Heart left ventricle (tissue), 16 donors: ENCODE results near the gene SCN2B. TPM values are rescaled to one million over a fixed set of nuclear protein-coding genes. Genes with fewer than 3 reads are reported as not detected.

ENCODE experiments used
- ATAC-seq, 4 donors: fragments of 200-7000 bp; cut with Tn5 transposase; one replicate each; pipeline ENCODE4 v1.9.1; 2020 to 2022; ENCODE audit warnings: moderate library complexity in 4 of 4, mild to moderate bottlenecking in 3 of 4, moderate number of reproducible peaks in 1 of 4
- DNase-seq, 5 donors: peaks; one replicate each; pipeline ENCODE4 v3.0.0-alpha.2; 2020
- H3K27ac ChIP-seq, 12 donors: fragments of 200-600 bp; sonication (generic) in 4 of 12; one replicate each; pipeline versions ENCODE4 v1.5.0 to v1.8.0; 2016 to 2022; ENCODE audit warnings: mild to moderate bottlenecking in 2 of 12
- H3K27me3 ChIP-seq, 9 donors: fragments of 200-600 bp; sonication (generic) in 2 of 9; one replicate each; pipeline versions ENCODE4 v1.5.1 to v1.8.0; 2016 to 2022; ENCODE audit warnings: mild to moderate bottlenecking in 3 of 9
- H3K36me3 ChIP-seq, 9 donors: fragments of 200-600 bp; sonication (generic) in 2 of 9; one replicate each; pipeline versions ENCODE4 v1.5.0 to v1.8.0; 2018 to 2022; ENCODE audit warnings: mild to moderate bottlenecking in 2 of 9
- H3K4me1 ChIP-seq, 12 donors: fragments of 200-600 bp; sonication (generic) in 4 of 12; one replicate each; pipeline versions ENCODE4 v1.5.0 to v1.8.0; 2016 to 2022; ENCODE audit warnings: mild to moderate bottlenecking in 3 of 12
- H3K4me3 ChIP-seq, 12 donors: fragments of 200-600 bp; sonication (generic) in 4 of 12; one replicate each; pipeline versions ENCODE4 v1.5.0 to v1.8.0; 2017 to 2022; ENCODE audit warnings: mild to moderate bottlenecking in 9 of 12, moderate library complexity in 4 of 12
- H3K9me3 ChIP-seq, 12 donors: fragments of 200-600 bp; sonication (generic) in 4 of 12; one replicate each; pipeline versions ENCODE4 v1.5.0 to v1.8.0; 2016 to 2022; ENCODE audit warnings: mild to moderate bottlenecking in 1 of 12
- POLR2A ChIP-seq, 2 donors: fragments of 450-650 bp; IDR thresholded peaks; one replicate each; pipeline ENCODE4 v1.6.1; 2017; ENCODE audit warnings: antibody characterized with exemption in 2 of 2, mild to moderate bottlenecking in 2 of 2, moderate library complexity in 2 of 2
- WGBS, 4 donors: extraction: QIAGEN DNeasy Blood & Tissue Kit in 2 of 4; methylation state at CpG; one replicate each; pipeline versions ENCODE4 v1.1.5 to v1.1.7; 2013 to 2018; 5-methylcytosine and 5-hydroxymethylcytosine counted together
- intact Hi-C, 10 donors: fragments of 100-400 bp; cut with DNase I; formaldehyde crosslinking; loops; one replicate each; pipeline versions ENCODE4 v1.11.1 to v1.14.2; 2022
- polyA plus RNA-seq, 2 donors: library from polyadenylated mRNA; stranded (reverse); fragments of 200-250 nt; gene quantifications; one replicate each; pipeline ENCODE4 v1.2.3, GENCODE V29; 2013
- total RNA-seq, 9 donors: library from RNA; depleted of rRNA in 2 of 9; stranded (reverse); fragments of >200 nt in 2 of 9; fragmentation: NEBNext Ultra II Directional in 3 of 9; extraction: Animal tissue kit (Norgen Biotek cat#: 25700) in 3 of 9; gene quantifications; one replicate each; pipeline versions ENCODE4 v1.1.0 to v1.2.4, GENCODE V29; 2016 to 2023
- TF ChIP-seq, protein P1 (sequence below), 12 donors: fragments of 200-600 bp; sonication (generic) in 4 of 12; IDR thresholded peaks; one replicate each; pipeline versions ENCODE4 v1.5.0 to v1.8.0; 2018 to 2022; ENCODE audit warnings: antibody characterized with exemption in 12 of 12, mild to moderate bottlenecking in 5 of 12
- donor health status: ischemic (EF 13 %, LVEDD 7.1; RV severe dilation, severe dysfunction).
- donor health status: healthy with polysubstance abuse.
- donor health status: DM: no; HTN: yes; CAD: no.
- donor health status: DM: no; HTN: no; CAD: no.
- donor health status: ischemic (EF 25% LVEDD 6.9; RV normal size, moderate dysfunction).
- donor health status: ischemic (EF 25% LVEDD 5.7; RV mildly dilated, moderate dysfunction).
- donor health status: healthy.
- donor health status: DM: yes; HTN: yes; CAD: no.
- donor health status: ischemic (EF 35%, LVEDD 5.7; RV mildly dilated, moderate dysfunction).
- donor health status: nonischemic (EF 11% LVEDD 7.7; RV severe dilation, severe dysfunction).
- donor health status: DM: yes; HTN: yes; CAD: no.
- donor health status: PGD.
- donor health status: ischemic (EF 29% LVEDD 5.4; RV normal size, mild dysfunction).
- donor health status: nonischemic (EF 23%, LVEDD 6.1; RV moderate dilation, normal function).

SCN2B gene
- total and polyA plus RNA-seq, 11 donors = 3.6 to 32.5 (median 11.8) TPM

DNA sequence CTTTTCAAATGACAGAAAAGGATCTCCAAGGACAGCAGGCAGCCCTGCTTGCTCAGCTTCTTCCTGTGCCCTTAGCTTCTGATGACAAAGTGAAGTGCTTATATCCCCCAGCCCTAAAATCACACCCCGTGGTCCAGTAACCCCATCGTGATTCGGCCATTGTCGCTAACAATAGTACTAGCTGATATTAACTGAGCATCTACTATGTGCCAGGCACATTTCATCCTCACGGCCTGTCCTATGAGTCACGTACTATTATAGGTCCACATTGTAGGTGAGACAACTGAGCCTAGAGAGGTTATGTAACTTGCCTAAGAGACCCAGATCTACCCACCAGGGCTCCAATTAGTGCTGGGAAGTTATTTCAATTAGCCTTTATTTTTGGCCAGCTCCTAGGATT, 29.9 kb downstream of the SCN2B start:
- peak overlapping the region in 3 of 12 donors; percentile 58 to 92 (median 71) for H3K4me3 ChIP-seq
- no peaks in the 10 kb centered on the region for H3K36me3 ChIP-seq
- intact Hi-C loops = loop anchor here in 8 of 10 donors (5.0 to 10.0 kb wide), 7 partner anchors 82 to 341 kb away; partner anchors contain the start of gene UBE4A (in 5 of the 8)
- ATAC-seq (no peak), DNase-seq (no peak)
- 82 to 93% (median 89%) methylated on average over 6 of the region's 6 CpGs for WGBS, 4 donors
- peaks cover 0 to 60% (median 21%) of the 10 kb centered on the region in 12 donors for H3K4me1 ChIP-seq
- no peak for TF ChIP-seq POLR2A (IDR thresholded peaks at IDR 0.05)
- no peaks in the 10 kb centered on the region for H3K27me3 ChIP-seq
- H3K27ac ChIP-seq = peak overlapping the region in 10 of 12 donors; percentile 33 to 80 (median 74)
- no peaks in the 10 kb centered on the region for H3K9me3 ChIP-seq

- peak; percentile 81 to 90 (median 86) for ATAC-seq
- peak overlapping the region in 10 of 12 donors; percentile 41 to 80 (median 74) for H3K27ac ChIP-seq
- H3K36me3 ChIP-seq = no peaks in the 10 kb centered on the region
- H3K4me1 ChIP-seq = peaks cover 0 to 60% (median 21%) of the 10 kb centered on the region in 12 donors
- H3K27me3 ChIP-seq = peaks cover 0 to under 1% (median 0%) of the 10 kb centered on the region in 9 donors
- intact Hi-C loops = loop anchor here (1.0 to 10.0 kb wide), 13 partner anchors 25 to 343 kb away; partner anchors contain the start of gene UBE4A (in 5 of the 10)
- H3K9me3 ChIP-seq = no peaks in the 10 kb centered on the region
- H3K4me3 ChIP-seq = peak overlapping the region; percentile 22 to 92 (median 60)
- TF ChIP-seq, protein P1, sequence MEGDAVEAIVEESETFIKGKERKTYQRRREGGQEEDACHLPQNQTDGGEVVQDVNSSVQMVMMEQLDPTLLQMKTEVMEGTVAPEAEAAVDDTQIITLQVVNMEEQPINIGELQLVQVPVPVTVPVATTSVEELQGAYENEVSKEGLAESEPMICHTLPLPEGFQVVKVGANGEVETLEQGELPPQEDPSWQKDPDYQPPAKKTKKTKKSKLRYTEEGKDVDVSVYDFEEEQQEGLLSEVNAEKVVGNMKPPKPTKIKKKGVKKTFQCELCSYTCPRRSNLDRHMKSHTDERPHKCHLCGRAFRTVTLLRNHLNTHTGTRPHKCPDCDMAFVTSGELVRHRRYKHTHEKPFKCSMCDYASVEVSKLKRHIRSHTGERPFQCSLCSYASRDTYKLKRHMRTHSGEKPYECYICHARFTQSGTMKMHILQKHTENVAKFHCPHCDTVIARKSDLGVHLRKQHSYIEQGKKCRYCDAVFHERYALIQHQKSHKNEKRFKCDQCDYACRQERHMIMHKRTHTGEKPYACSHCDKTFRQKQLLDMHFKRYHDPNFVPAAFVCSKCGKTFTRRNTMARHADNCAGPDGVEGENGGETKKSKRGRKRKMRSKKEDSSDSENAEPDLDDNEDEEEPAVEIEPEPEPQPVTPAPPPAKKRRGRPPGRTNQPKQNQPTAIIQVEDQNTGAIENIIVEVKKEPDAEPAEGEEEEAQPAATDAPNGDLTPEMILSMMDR (IDR thresholded peaks at IDR 0.05) = peak; percentile 85 to 97 (median 94)
- peak in 1 of 2 donors; percentile 28 for TF ChIP-seq POLR2A (IDR thresholded peaks at IDR 0.05)
- DNase-seq = peak; percentile 83 to 93 (median 87)
- WGBS, 4 donors = 2 to 8% (median 4%) methylated on average over 44 to 78 of the region's 78 CpGs
These were observed 30.9 kb downstream of the SCN2B start for GRCh38 chr11:118145285-118146227.

GRCh38 chr11:118144301-118145268, 31.9 kb downstream of the SCN2B start:
- Histone ChIP-seq H3K9me3 (no peaks in the 10 kb centered on the region), H3K36me3 (no peaks in the 10 kb centered on the region), H3K4me1 (peaks cover 0 to 60% (median 20%) of the 10 kb centered on the region in 12 donors), H3K27me3 (peaks cover 0 to 3% (median 0%) of the 10 kb centered on the region in 9 donors), H3K27ac (peak overlapping the region in 10 of 12 donors; percentile 24 to 80 (median 74)), H3K4me3 (peak overlapping the region in 8 of 12 donors; percentile 58 to 92 (median 64))
- ATAC-seq = peak; percentile 53 to 75 (median 59)
- TF ChIP-seq, protein P1 (IDR thresholded peaks at IDR 0.05) = no peak
- TF ChIP-seq POLR2A (IDR thresholded peaks at IDR 0.05) = no peak
- intact Hi-C loops = loop anchor here (1.0 to 10.0 kb wide), 13 partner anchors 26 to 344 kb away; partner anchors contain the start of gene UBE4A (in 5 of the 10)
- peak in 4 of 5 donors; percentile 53 to 80 (median 74) for DNase-seq
- WGBS, 4 donors = 41 to 48% (median 45%) methylated on average over 14 to 20 of the region's 20 CpGs

DNA sequence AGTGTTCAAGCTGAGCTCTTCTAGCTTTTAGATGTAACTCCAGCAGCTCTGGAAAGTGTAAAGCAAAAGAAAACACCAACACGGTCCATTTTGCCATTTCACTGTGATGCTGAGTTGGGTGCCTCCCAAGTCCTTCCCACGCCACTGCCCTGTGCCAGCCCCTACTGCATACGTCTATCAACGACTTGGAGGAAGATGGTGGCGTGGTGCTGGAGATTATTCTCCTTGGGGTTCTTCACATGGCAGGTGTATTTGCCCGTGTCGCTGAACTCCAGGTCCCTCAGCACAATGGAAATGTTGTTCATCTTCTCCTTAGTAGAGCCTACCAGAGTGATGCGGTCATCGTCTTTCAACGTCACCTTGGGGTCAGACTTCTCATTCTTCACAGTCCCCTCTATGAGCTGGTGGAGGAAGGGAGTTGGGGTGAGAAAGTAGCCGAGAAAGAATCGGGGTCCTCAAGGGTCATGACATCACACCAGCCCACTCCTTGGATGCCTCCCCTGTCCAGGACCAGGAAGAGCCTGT, 32.7 kb downstream of the SCN2B start:
- intact Hi-C loops = loop anchor here in 9 of 10 donors (1.0 to 10.0 kb wide), 7 partner anchors 27 to 345 kb away; partner anchors contain the start of gene UBE4A (in 3 of the 9)
- Histone ChIP-seq H3K9me3 (no peaks in the 10 kb centered on the region), H3K27me3 (peaks cover 0 to 3% (median 0%) of the 10 kb centered on the region in 9 donors), H3K4me3 (no peak overlapping the region), H3K4me1 (peaks cover 0 to 53% (median 18%) of the 10 kb centered on the region in 12 donors), H3K36me3 (no peaks in the 10 kb centered on the region), H3K27ac (peak overlapping the region in 3 of 12 donors; percentile 78 to 80 (median 78))
- 81 to 83% (median 82%) methylated on average over 12 of the region's 12 CpGs for WGBS, 4 donors
- ATAC-seq (no peak), DNase-seq (no peak)
- no peak for TF ChIP-seq POLR2A (IDR thresholded peaks at IDR 0.05)
- TF ChIP-seq, protein P1 (IDR thresholded peaks at IDR 0.05) = no peak
